Activated T-cell treated with anti-CD3 and anti-CD28 coated beads, Interleukin-2, amount 50 U/mL, for 72 hours (primary cell): ENCODE results near the gene RYR1. TPM values are rescaled to one million over a fixed set of nuclear protein-coding genes. Genes with fewer than 3 reads are reported as not detected.
A peak's percentile ranks its signal among the peaks of the same experiment; 100 is the strongest.
"Not testable (repeated sequence)": the region's sequence is repeated elsewhere in the genome, so short reads cannot be mapped to it uniquely, and the experiment has no call there.

ENCODE experiments used
- ATAC-seq, 2 donors: fragments of 150-1000 bp; cut with Tn5 transposase; replicated peaks in 1 of 2; 2 replicates each; pipeline ENCODE4 v1.10.0; 2021; ENCODE audit warnings: moderate library complexity in 2 of 2, mild to moderate bottlenecking in 1 of 2
- DNase-seq, 2 donors: peaks; one replicate each; pipeline ENCODE4 v3.0.0; 2021 to 2022; ENCODE audit warnings: mixed read lengths in 1 of 2
- H3K27ac Mint-ChIP-seq: one replicate; pipeline ENCODE4 v1.8.0; 2022; ENCODE audit warnings: mild to moderate bottlenecking, moderate library complexity, mixed read lengths
- H3K27me3 Mint-ChIP-seq: one replicate; pipeline ENCODE4 v1.8.0; 2022; ENCODE audit warnings: low read depth, mixed read lengths
- H3K36me3 Mint-ChIP-seq, 2 donors: one replicate each; pipeline ENCODE4 v1.8.0; 2022; ENCODE audit warnings: mixed read lengths in 2 of 2, mild to moderate bottlenecking in 1 of 2; ENCODE audit not compliant: insufficient read depth in 2 of 2
- H3K4me1 Mint-ChIP-seq: one replicate; pipeline ENCODE4 v1.8.0; 2022; ENCODE audit warnings: low read depth, mixed read lengths
- H3K4me3 Mint-ChIP-seq, 2 donors: one replicate each; pipeline ENCODE4 v1.8.0; 2022; ENCODE audit warnings: mild to moderate bottlenecking in 2 of 2, mixed read lengths in 2 of 2, moderate library complexity in 2 of 2
- H3K9me3 Mint-ChIP-seq, 2 donors: one replicate each; pipeline ENCODE4 v1.8.0; 2022; ENCODE audit warnings: mixed read lengths in 2 of 2
- total RNA-seq, 2 donors: library from RNA; stranded (reverse); gene quantifications; one replicate each; pipeline ENCODE4 v1.2.3, GENCODE V29; 2022

The RYR1 gene
- total RNA-seq, 2 donors from 2014 or later: 3.3 to 5.3 TPM

DNA sequence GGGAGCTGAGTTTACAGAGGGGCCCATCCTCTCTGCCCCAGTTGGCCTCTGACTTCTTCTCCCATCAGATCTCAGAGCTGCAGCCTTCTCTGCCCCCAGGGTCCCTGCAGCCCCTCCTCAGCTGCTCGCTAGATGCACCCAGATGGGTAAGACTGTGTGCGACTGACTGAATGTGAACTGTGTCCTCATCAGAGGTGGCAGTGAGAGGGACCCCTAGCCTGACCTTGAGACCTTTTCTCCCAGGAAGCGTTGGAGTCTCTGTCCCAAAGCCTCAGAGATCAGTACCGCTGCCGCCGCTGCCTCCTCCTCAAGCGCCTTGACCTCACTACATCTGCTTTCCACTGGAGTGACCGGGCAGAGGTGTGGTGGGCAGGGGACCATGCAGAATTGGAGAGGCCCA lies 28.2 kb upstream of the RYR1 start:
- Mint-ChIP-seq H3K4me3 (no peak overlapping the region), H3K9me3 (no peaks in the 10 kb centered on the region), H3K36me3 (peaks cover 0 to 12% of the 10 kb centered on the region in 2 donors), H3K4me1 (peaks cover 16% of the 10 kb centered on the region), H3K27ac (no peak overlapping the region), H3K27me3 (peaks cover 3% of the 10 kb centered on the region)
- DNase-seq (no peak), ATAC-seq (no peak)

DNA sequence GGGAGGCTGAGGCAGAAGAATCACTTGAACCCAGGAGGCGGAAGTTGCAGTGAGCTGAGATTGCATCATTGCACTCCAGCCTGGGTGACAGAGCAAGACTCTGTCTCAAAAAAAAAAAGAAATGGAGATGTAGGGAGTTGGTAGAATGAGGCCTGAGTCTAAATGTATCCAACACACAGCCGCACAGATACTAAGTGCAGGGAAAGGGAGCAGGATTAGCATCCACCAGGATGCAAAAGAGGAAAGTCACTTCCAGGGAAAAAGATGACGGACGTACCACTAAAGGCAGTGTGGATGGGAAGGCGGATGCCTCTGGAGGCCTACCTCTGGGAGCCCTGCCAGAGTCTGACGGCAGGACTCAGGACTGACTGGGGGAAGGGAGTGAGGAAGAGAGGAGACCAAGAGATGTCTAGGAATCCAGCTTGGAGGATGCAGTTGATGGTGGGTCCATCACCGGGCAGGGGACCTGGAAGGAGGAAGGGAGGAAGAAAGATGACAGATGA lies 23.8 kb upstream of the RYR1 start:
- H3K4me3 Mint-ChIP-seq: no peak overlapping the region
- no peak overlapping the region for H3K27ac Mint-ChIP-seq
- ATAC-seq: no peak
- H3K36me3 Mint-ChIP-seq: peaks cover 0 to 12% of the 10 kb centered on the region in 2 donors
- H3K4me1 Mint-ChIP-seq: peaks cover 7% of the 10 kb centered on the region
- no peaks in the 10 kb centered on the region for H3K27me3 Mint-ChIP-seq
- no peak for DNase-seq
- H3K9me3 Mint-ChIP-seq: no peaks in the 10 kb centered on the region

DNA sequence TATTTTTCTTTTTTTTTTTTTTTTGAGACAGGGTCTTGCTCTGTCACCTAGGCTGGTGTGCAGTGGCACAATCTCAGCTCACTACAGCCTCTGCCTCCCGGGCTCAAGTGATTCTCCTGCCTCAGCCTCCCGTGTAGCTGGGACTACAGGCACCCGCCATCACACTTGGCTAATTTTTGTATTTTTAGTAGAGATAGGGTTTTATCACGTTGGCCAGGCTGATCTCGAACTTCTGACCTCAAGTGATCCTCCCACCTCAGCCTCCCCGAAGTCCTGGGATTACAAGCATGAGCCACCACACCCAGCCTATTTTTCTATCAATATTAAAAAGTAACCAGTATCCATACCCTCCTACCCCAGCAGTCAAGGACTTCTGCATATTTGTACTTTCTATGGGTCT lies 23.1 kb upstream of the RYR1 start:
- not testable (repeated sequence) for H3K27ac Mint-ChIP-seq, ATAC-seq, H3K9me3 Mint-ChIP-seq, H3K36me3 Mint-ChIP-seq, H3K4me3 Mint-ChIP-seq, DNase-seq, H3K27me3 Mint-ChIP-seq, H3K4me1 Mint-ChIP-seq

DNA sequence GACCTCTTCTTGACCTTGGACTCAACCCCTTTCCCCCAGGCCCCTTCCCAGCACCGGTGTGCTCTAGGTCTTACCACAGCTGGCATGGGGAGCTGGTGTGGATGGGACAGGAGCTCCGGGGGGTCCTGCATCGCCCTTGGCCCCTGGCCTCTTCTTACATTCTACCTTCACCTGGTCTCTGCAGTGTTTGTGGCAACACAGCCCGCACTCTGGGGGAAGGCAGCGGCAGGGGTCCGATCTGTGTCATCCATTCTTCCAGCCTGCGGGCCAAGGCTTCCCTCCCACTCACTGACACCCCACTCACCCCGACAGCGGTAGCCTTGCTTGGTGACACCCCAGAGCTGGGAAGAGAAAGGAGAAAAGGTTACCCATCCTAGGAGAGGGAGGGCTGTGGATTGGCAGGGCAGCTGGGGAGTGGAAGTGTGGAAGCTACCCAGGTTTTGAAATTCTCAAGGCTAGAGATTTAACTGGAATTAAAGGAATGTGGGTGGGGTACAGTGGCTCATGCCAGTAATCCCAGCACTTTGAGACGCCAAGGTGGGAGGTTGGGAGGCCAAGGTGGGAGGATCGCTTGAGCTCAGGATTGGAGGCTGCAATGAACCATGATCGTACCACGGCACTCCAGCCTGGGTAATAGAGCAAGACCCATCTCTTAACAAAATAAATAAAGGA lies 22.3 kb upstream of the RYR1 start:
- no peaks in the 10 kb centered on the region for H3K9me3 Mint-ChIP-seq
- H3K27me3 Mint-ChIP-seq: no peaks in the 10 kb centered on the region
- peaks cover 0 to 8% of the 10 kb centered on the region in 2 donors for H3K36me3 Mint-ChIP-seq
- H3K27ac Mint-ChIP-seq: no peak overlapping the region
- H3K4me1 Mint-ChIP-seq: no peaks in the 10 kb centered on the region
- DNase-seq (no peak), ATAC-seq (no peak)
- H3K4me3 Mint-ChIP-seq: no peak overlapping the region

DNA sequence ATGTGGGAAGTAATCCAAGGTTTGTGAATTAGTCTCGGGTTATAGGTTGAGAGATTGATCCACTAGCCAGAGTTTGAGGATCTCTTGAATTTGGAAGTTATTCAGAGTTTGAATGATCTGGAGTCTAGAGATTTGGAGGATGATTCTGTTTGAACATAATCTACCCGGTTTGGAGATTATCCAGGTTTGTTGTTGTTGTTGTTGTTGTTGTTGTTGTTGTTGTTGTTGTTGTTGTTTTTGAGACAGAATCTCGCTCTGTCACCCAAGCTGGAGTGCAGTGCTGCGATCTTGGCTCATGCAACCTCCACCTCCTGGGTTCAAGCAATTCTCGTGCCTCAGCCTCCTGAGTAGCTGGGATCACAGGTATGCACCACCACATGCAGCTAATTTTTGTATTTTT lies 21.6 kb upstream of the RYR1 start:
- DNase-seq, H3K27me3 Mint-ChIP-seq, H3K4me3 Mint-ChIP-seq, H3K4me1 Mint-ChIP-seq, ATAC-seq, H3K36me3 Mint-ChIP-seq, H3K9me3 Mint-ChIP-seq, H3K27ac Mint-ChIP-seq: not testable (repeated sequence)

DNA sequence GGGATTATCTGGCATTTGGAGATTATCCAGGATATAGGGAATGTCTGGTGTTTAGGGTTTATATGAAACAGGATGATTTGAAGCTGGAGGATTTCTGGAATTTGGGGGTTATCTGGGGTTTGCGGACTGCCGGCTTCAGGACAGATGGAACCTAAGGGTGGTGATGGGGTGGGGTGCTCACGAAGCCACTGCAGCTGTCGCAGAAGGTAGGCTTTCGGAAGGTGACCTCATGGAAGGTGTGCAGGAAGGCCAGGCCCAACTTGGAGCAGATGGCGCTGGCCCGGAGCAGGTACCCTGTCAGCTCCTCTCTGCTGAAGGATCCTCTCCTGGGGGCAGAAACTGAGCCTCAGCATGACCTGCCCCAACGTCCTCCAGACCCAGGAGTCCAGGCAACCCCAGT lies 21.0 kb upstream of the RYR1 start:
- Mint-ChIP-seq H3K4me3 (no peak overlapping the region), H3K27me3 (no peaks in the 10 kb centered on the region), H3K4me1 (peaks cover 11% of the 10 kb centered on the region), H3K27ac (no peak overlapping the region), H3K9me3 (no peaks in the 10 kb centered on the region), H3K36me3 (peaks cover 0 to 3% of the 10 kb centered on the region in 2 donors)
- ATAC-seq: no peak
- no peak for DNase-seq

DNA sequence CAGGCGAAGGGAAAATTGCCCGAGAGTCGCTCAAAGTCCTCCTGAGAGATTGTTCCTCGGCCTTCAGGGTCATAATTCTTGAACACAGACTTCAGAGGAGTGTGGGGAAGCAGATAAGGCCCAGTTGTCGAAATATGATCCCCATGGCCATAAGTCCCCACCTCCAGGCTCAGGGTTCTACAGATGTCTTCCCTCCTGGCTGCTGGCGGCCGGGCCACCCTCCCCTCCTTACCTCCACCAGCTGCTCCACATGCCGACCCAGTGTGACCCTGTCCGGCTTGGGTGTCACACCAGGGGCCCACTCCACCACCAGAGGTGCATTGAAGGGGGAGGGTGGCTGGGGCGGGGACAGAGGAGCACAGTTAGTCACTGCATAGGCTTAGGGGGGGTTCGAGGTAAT lies 20.5 kb upstream of the RYR1 start:
- H3K9me3 Mint-ChIP-seq: no peaks in the 10 kb centered on the region
- H3K36me3 Mint-ChIP-seq: peaks cover 0 to 2% of the 10 kb centered on the region in 2 donors
- no peak overlapping the region for H3K4me3 Mint-ChIP-seq
- H3K27me3 Mint-ChIP-seq: no peaks in the 10 kb centered on the region
- no peak for DNase-seq
- no peak overlapping the region for H3K27ac Mint-ChIP-seq
- H3K4me1 Mint-ChIP-seq: peaks cover 15% of the 10 kb centered on the region
- no peak for ATAC-seq

DNA sequence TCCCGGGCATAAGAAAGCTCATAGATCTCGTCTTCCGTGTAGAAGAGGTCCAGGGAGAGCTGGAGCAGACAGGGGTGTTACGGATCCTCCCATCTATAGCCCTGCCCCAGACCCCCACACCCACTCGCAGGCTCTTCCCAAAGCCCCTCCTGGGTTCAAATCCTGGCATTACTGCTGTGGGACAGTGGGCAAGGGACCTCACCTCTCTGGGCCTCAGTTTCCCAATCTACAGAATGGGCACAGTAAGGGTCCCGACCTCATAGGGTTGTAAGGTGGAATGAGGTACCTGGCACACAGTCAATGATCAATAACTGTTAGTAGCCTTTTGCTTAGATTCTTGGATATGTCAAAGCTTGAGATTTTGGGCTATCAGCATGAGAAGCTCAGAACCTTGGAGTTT lies 20.1 kb upstream of the RYR1 start:
- H3K4me1 Mint-ChIP-seq: peaks cover 19% of the 10 kb centered on the region
- peaks cover 0 to 1% of the 10 kb centered on the region in 2 donors for H3K36me3 Mint-ChIP-seq
- no peak overlapping the region for H3K4me3 Mint-ChIP-seq
- no peak overlapping the region for H3K27ac Mint-ChIP-seq
- no peak for ATAC-seq
- DNase-seq: no peak
- H3K9me3 Mint-ChIP-seq: no peaks in the 10 kb centered on the region
- no peaks in the 10 kb centered on the region for H3K27me3 Mint-ChIP-seq

DNA sequence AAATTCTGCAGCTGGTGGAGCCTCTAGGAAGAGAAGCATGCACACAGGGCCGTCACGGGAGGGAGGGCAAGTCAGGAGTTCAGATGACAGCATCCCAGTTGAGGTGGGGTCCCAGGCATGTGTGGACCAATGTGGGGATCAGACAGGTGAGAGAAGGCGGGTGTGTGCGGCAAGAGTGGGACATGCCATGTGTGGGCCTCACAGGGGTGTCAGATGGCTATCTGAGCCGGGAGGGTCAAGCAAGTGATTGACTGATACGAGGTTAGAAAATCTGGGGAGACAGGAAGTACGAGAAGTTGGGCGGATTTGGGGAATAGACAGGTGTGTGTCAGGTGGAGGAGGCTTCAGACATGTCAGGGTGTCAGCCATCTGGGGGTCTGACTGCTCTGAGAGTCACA lies 16.3 kb upstream of the RYR1 start:
- H3K9me3 Mint-ChIP-seq: no peaks in the 10 kb centered on the region
- no peaks in the 10 kb centered on the region for H3K27me3 Mint-ChIP-seq
- H3K36me3 Mint-ChIP-seq: no peaks in the 10 kb centered on the region
- peak overlapping the region; percentile 6 for H3K27ac Mint-ChIP-seq
- peaks cover 24% of the 10 kb centered on the region for H3K4me1 Mint-ChIP-seq
- ATAC-seq (no peak), DNase-seq (no peak)
- H3K4me3 Mint-ChIP-seq: peak overlapping the region; percentile 82 to 86

DNA sequence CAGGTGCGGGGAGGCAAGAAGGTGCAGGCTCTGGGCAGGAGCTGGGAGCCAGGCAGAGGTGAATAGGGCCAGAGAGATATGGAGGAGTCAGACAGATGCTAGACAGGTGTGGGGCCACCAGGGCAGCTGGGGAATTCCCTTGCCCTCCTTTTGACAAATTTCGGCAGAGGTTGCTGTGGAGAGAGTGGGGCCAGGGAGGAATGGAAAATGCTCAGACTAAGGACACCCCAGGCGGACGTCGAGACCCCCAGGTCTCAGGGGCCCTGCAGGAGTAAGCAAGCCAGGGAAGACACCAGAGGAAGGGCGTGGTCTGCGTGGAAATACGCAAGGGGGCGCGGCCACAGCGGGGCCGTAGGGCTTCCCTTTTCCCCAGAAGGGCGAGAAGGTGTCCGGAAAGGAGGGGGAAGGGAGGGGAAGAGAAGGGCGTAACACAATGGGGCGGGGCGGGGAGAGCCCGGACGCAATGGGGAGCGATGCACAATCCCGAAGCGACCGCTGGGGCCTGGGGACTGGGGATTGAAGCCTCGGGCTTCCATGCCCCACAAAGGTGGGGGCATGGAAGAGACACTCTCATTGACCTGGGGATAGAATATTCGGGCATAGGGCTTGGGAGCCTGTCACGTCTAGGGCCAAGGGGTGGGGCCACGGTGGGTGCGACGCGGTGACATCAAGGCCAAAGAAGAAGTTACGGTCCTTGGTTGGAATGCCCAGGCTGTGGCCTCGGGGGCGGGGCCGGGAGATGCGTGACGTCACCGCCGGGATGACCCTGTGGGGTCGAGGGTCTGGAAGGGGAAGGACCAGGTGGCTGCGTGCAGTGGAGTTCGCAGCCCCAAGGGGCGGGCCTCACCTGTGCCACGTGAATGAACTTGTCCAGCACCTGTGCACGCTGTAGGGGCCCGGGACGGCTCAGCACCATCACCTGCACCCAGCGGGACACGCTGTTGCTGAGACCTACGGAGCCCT lies 15.7 kb upstream of the RYR1 start:
- H3K9me3 Mint-ChIP-seq: no peaks in the 10 kb centered on the region
- DNase-seq (peak; percentile 58 to 69), ATAC-seq (peak; percentile 80 to 88)
- H3K27me3 Mint-ChIP-seq: no peaks in the 10 kb centered on the region
- peak overlapping the region; percentile 82 to 86 for H3K4me3 Mint-ChIP-seq
- peak overlapping the region; percentile 6 for H3K27ac Mint-ChIP-seq
- peaks cover 24% of the 10 kb centered on the region for H3K4me1 Mint-ChIP-seq
- H3K36me3 Mint-ChIP-seq: no peaks in the 10 kb centered on the region

DNA sequence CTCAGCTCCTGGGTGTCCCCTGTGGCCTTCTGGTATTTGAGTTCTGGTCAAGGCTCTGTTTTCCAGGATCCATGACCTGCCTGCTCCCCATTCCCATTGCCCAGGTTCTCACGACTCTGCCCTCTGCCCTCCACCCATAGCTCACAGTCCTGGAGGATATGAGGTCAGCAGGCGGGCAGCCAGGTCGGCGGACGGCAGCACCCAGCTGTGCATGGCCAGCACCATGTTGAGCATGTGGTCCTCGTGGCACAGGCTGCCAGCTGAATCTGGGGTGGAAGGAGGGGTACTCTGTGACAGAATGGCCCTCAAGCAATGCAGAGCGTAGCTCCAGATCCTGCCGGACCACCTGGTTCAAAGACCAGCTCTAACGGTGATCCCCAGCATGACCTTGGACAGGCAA lies 12.6 kb upstream of the RYR1 start:
- H3K9me3 Mint-ChIP-seq: no peaks in the 10 kb centered on the region
- no peak overlapping the region for H3K4me3 Mint-ChIP-seq
- DNase-seq: no peak
- no peaks in the 10 kb centered on the region for H3K36me3 Mint-ChIP-seq
- no peaks in the 10 kb centered on the region for H3K27me3 Mint-ChIP-seq
- no peak overlapping the region for H3K27ac Mint-ChIP-seq
- ATAC-seq: no peak
- H3K4me1 Mint-ChIP-seq: peaks cover 24% of the 10 kb centered on the region

DNA sequence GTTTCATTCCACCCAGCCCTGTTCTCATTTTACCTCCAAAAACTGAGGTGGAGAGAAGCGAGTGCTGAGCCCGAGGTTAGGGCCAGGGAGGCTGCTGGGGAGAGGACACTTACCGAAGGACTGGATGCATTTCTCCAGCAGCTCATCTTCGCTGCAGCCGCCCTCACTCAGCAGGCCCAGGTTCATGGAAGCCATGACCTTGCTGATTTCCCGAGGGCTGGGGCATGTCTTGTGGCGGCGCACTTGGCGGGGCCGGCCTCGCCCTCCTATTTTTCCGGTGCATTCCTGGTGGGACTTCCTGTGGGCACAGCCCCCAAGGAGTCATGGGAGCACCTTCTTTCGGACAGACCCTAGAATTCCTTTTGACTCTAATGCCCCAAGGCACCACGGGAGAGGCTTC lies 11.6 kb upstream of the RYR1 start:
- H3K36me3 Mint-ChIP-seq: no peaks in the 10 kb centered on the region

DNA sequence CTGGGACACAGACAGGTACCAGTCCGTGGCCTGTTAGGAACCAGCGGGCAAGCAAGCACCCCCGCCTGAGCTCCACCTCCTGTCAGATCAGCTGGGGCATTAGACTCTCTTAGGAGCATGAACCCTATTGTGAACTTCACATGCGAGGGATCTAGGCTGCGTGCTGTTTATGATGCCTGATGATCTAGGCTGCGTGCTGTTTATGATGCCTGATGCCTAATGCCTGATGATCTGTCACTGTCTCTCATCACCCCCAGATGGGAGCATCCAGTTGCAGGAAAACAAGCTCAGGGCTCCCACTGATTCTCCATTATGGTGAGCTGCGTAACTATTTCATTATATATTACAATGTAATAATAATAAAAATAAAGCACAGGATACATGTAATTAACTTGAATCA lies 11.1 kb upstream of the RYR1 start:
- no peaks in the 10 kb centered on the region for H3K36me3 Mint-ChIP-seq
- ATAC-seq (no peak), DNase-seq (no peak)
- H3K4me1 Mint-ChIP-seq: peaks cover 29% of the 10 kb centered on the region
- no peak overlapping the region for H3K4me3 Mint-ChIP-seq
- no peaks in the 10 kb centered on the region for H3K9me3 Mint-ChIP-seq
- no peak overlapping the region for H3K27ac Mint-ChIP-seq
- H3K27me3 Mint-ChIP-seq: no peaks in the 10 kb centered on the region

More for the DNA sequence above, 11.6 kb upstream of the RYR1 start:
- DNase-seq (no peak), ATAC-seq (no peak)
- no peak overlapping the region for H3K27ac Mint-ChIP-seq
- H3K4me1 Mint-ChIP-seq: peaks cover 29% of the 10 kb centered on the region
- H3K27me3 Mint-ChIP-seq: no peaks in the 10 kb centered on the region
- no peak overlapping the region for H3K4me3 Mint-ChIP-seq
- H3K9me3 Mint-ChIP-seq: no peaks in the 10 kb centered on the region
